Mammary epithelial cell (primary cell): ENCODE measurements around the gene IL21.

Experiments
- CTCF ChIP-seq, 2 donors: IDR thresholded peaks in 1 of 2; conservative IDR thresholded peaks in 1 of 2; 2 replicates each; pipeline ENCODE4 v1.5.1; 2011 to 2012; ENCODE audit warnings: inconsistent platforms in 2 of 2, low read length in 2 of 2, mild to moderate bottlenecking in 2 of 2, control low read depth in 1 of 2, low read depth in 1 of 2; ENCODE audit not compliant: insufficient read depth in 1 of 2; ENCODE audit errors: extremely low read depth in 1 of 2
- EZH2 ChIP-seq: IDR thresholded peaks from 2 replicates; pipeline ENCODE4 v1.6.1; 2012; ENCODE audit warnings: low read length, inconsistent platforms, borderline replicate concordance

GRCh38 chr4:122621016-122621507 lies at the start of gene IL21:
- TF ChIP-seq CTCF (conservative IDR thresholded peaks at IDR 0.05 in 1 of 2, IDR thresholded peaks at IDR 0.05 in 1 of 2; ENCODE audit: extremely low read depth in 1 of 2, insufficient read depth in 1 of 2, low read depth in 1 of 2, low read length in 2 of 2) (no peak), EZH2 (no peak)
